CD4-positive, alpha-beta T cell treated with Interleukin-4 for 1 hour (primary cell): ENCODE measurements around the gene HAT1.
"Not testable (repeated sequence)": the region's sequence is repeated elsewhere in the genome, so short reads cannot be mapped to it uniquely, and the experiment has no call there.

Experiments
- DNase-seq, 2 donors: peaks; one replicate each; pipeline ENCODE4 v3.0.0-alpha.2; 2020 to 2022

The HAT1 gene

DNA sequence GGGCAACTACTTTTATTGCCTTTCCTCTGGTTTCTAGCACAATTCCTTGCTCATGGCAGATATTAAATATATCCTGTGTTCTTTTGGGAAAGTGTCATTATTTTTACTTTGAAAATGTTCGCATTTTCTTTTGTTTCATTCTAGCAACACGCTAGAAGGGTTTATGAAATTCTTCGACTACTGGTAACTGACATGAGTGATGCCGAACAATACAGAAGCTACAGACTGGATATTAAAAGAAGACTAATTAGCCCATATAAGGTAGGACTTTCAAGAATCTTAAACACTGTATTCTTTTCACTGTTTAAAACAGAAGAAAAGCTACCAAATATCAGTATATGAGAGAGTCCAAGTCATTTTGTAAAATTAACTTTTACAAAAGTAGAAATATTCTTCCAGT, 56.8 kb downstream of the HAT1 start:
- DNase-seq, result no peak

DNA sequence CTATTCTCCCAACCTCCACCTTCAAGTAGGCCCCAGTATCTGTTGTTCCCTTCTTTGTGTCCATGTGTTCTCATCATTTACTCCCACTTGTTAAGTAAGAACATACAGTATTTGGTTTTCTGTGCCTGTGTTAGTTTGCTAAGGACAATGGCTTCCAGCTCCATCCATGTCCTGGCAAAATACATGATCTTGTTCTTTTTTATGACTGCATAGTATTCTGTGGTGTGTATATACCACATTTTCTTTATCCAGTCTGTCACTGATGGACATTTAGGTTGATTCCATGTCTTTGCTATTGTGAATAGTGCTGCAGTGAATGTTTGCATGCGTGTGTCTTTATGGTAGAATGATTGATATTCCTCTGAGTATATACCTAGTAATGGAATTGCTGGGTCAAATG, 61.7 kb downstream of the HAT1 start:
- not testable (repeated sequence) for DNase-seq

DNA sequence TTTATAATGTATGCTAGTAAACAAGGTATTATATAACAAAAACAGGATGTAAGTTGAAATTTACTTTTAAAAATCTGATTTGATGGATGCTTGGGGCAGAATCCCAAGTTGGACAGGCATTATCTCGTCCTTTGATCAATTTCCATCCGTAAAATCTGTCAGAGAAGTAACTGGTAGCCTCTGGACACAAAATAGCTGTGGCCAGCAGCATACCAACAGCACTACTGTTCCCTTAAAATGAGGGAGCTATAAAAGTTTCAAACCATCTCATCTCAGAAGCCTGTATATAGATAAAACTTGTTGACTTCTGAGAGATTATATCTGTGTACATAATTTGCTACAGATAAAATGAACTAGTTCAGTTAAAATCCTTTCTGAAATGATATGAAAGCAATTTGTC, 62.8 kb downstream of the HAT1 start:
- DNase-seq, result no peak

DNA sequence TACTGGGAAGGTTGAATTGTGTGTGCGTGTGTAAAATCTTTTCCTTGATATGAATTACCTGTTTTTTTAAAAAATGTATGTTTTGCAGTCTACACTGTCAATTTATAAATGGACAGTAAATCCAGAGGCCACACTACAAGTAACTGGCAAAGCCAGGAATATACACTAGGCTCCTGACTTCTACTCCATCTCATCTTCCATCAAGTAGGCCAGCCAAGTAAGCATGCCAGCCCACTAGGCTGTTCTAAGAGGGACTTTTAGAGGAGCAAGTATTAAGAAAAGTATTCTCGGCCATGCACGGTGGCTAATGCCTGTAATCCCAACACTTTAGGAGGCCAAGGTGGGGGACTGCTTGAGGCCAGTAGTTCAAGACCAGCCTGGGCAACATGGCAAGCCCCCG, 64.5 kb downstream of the HAT1 start:
- no peak for DNase-seq

DNA sequence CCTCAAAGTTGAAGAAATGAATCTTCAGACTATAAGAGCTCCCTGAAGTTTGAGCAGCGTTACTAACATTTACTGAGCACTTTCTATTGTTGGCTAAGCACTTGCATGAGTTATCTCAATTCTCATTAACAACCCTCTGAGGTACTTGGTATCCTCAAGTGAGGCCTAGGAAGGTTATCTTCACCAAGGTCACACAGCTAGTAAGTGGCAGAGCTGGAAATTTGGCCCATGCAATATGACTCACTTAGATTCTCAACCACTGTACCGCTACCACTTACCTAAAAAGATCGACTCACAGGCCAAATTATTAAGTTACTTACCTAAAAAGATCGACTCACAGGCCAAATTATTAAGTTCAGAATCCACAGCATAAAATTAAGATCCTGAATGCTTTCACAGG, 68.8 kb downstream of the HAT1 start:
- DNase-seq, result no peak

DNA sequence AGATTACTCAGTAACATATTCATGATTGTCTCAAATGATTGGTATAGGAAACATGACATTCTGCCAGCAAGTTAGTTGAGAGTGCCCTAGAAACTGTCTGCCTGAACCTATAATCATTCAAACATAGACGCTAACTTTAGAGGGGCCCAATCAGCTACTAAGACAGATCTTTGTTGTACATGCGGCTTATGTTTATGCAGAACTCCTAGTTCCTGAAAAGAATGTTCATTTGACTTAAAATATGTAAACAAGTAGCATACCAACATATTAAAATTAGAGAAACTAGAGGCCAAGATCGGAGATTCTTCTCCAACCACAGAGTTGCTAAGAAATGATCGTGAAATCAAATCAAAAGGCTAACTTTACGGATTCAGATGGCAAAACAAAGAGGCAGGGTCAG, 73.3 kb downstream of the HAT1 start:
- no peak for DNase-seq

DNA sequence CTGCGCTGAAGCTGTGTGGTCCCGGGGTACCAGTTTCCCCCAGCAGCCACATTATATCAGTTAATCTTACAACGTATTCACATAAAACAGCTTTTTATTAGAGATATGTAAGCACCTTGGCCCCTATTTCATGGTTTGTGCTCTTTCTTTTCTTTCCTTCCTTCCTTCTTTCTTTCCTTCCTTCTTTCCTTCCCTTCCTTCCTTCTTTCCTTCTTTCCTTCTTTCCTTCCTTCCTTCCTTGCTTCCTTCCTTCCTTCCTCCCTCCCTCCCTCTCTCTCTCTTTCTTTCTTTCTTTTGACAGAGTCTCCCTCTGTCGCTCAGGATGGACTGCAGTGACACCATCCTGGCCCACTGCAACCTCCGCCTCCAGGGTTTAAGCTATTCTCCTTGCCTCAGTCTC, 73.8 kb downstream of the HAT1 start:
- DNase-seq, result no peak

DNA sequence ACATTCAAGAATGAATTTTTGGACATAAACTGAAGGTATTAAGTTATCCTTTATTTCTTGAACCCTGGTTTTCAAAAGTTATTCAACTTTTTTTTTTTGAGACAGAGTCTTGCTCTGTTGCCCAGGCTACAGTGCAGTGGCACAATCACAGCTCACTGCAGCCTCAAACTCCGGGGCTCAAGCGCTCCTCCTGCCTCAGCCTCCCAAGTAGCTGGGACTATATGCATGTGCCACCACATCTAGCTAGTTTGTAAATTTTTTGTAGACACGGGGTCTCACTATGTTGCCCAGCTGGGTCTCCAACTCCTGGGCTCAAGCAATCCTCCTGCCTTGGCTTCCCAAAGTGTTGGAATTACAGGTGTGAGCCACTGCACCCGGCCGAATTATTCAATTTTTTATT, 74.8 kb downstream of the HAT1 start:
- not testable (repeated sequence) for DNase-seq

DNA sequence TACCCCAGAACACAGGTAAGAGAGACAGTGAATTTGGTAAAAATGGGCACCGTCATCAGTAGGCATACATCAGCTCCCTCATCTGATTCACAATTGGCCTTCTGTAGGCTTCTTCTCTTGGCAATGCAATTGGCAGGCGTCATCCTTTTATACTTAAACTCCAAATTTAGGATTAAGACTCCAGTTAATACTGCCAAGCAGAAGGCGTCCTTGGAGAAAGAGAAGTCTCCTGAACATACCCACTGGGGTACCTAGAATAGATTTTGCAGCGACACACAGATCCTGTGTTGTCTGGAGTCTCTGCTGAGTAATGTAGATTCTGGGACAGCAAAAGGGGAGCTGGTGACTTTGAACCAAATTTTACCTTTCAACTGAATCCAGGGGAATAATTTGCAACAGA, 76.9 kb downstream of the HAT1 start:
- DNase-seq, result no peak

DNA sequence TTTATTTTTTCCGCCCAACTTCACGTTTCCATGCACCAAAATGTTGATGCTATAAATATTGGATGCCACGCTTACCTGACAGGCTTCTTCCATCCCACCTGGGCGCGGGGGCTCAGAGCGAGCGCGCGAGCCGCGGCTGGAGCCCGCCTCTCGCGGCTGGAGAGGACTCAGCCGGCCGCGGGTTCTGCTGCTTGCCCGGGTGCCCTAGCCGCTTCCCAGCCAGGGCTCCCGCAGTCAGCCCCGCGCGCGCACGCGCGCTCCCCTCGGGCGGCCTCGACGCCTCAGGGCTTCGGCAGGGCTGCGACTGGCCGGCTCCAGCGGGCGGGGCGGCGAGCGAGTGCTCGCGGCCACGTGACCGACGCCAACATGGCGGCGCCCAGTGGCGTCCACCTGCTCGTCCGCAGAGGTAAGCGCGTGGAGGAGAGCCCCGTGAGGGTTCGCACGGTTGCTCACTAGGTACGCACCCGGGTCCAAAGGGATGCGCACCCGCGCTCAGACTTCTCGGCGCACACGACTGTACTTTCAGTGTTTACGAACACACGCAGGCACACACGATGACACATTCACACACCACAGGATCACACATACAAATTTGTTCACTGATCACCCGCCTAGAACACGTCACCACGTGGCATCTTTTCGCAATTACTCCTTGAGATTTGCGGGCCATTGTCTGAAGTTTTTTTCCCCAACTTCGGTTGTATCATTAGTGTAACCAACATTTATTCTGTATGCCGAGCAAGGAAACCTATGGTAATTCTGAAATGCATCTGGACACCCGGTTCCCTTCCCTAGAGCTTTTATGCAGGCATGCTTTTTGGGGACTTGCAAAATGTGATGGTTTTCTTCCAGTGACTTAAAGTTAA, 77.6 kb downstream of the HAT1 start, which contains the start of gene METAP1D:
TSS of gene METAP1D (plus strand) at position 350 of the 866 bp plus-strand sequence. CDS start at position 367, 17 bp downstream.
- DNase-seq, result peak; percentile 86 to 87

DNA sequence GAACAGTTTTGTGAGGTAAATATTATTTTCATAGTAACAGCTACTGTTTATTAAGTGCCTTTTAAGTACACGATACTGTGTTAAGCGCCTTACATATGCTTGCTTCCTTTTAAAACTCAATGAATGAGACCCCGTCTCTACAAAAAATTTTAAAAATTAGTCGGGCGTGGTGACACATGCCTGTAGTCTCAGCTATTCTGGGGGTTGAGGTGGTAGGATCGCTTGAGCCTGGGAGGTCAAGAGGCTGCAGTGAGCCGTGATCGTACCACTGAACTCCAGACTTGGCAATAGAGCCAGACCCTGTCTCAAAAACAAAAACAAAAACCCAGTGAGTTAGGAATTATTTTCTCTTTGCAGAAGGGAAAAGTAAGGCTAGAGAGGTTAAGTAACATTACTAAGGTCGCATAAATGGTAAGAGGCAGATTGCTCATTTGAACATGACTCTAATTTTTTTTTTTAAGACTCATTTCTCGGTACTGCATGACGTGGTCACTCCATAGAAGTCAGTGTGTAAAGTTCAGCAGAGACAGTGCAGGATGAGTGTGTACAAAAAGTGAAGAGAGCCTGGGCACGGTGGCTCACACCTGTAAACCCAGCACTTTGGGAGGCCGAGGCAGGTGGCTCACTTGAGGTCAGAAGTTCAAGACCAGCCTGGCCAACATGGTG, 78.6 kb downstream of the HAT1 start:
- DNase-seq, result no peak

DNA sequence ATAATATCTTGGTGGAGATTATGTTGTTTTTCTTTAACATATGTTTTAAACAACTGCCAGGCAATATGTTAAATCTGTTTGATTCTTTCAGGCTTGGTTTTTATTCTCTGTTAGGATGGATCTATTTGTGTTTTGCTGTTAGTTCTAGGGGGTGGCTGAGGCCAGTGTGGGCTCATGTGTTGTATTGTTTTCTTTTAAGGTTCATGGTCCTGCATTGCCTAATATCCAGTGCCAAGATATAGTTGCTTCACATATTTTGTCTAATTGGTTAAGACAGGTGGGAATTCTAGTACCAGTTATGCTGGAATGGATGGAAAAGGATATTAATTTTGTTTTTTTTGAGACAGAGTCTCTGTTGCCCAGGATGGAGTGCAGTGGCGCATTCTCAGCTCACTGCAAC, 85.1 kb downstream of the HAT1 start:
- DNase-seq, result no peak

DNA sequence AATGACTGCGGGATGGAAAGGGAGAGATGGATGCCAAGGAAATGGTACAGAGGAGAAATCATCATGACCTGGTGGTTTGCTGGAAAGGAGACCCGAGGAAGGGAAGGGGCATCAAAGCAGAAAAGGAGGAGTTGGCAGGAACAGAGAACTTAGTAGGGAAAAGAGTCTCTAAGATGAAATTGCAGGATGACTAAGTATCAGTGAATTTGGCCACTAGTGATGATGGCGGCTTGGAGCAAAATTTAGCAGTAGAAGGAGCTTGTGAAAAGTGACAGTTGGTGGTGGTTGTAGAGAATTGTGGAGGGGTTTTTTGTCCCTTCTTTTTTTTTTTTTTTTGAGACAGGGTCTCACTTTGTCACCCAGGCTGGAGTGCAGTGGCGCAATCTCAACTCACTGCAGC, 87.6 kb downstream of the HAT1 start:
- DNase-seq, result no peak

DNA sequence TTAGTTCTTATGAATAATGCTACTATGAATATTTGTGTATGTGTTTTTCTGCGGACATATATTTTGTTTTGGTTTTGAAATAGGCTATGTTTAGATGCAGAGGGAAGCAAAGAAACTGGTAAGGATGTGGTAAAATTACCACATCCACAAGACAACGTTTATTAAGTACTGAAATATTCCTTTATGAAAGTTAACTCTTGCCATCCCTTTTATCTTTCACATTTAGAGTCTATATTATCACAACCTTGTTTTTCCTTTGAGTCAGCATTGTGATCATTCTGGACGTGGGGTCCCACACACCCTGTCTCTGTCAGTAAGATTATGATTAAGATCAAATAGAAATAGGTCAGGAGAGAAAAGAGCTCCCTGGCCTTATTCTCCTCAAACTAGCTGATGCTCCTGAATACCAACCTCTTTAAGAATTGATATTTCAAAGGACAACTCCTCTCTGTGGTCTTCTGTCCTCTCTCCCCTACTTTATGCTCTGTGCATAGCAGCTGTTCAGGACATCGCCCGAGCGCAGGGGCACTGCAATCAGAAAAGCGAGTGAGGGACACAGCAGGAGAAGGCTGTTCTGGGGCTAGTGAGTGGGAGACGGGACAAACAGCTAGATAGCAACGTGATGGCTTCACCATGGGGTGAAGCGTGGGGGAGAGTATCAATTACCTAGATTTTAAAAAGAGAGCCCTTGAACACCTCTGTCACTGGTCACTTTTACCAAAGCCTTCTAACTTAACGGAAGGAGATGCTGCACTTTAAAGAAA, 89.7 kb downstream of the HAT1 start:
- DNase-seq, result peak in 1 of 2 donors; percentile 26

DNA sequence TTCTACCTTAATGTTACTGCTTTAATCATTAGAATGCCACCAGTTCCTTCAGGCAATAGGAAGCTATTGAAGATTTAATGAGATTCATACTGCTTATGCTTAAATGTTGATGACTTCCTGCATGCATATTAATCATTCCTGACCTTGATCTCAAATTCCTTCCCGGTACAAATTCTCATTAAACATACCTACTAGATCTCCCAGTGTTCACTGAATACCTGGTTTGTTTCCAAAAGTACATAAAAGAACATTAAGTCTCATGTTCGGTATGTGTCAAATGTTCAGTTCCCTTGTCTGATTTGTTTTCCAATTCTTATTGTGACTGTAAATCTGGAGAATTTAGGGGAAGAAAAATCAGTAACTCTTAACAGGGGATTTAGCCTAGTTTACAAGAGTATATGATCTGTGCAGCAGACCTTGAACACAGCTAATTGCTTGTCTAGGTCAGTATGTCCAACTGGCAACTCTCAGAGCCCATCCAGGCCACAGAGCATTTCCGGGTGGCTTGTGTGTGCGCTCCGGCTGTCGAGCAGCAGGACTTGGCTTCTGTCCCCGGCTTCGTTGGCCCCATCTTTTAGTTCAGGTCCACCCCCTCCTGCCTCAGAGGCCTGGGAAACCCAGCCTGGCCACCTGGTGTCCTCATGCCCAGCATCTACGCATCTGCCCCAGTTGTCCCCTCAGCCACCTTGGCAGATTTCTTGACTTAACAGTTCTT, 90.6 kb downstream of the HAT1 start:
- no peak for DNase-seq

DNA sequence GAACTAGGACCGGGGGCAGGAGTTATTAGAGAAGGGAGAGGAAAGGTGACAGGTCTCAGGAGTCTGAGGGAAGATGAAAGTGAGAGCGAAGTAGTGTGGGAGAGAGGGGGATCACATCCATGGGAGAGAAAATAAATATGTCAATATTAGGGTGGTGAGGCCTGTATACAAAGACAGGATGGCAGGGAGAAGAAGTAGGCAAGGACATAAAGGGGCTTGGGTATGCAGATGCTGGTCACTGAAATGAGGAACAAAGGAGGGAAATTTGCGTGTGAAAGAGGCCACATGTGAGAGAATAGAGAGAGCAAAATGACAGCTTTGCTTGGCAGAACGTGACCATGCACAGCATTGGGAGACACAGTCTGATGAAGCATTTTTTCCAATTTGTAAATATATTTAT, 91.1 kb downstream of the HAT1 start:
- DNase-seq, result no peak

DNA sequence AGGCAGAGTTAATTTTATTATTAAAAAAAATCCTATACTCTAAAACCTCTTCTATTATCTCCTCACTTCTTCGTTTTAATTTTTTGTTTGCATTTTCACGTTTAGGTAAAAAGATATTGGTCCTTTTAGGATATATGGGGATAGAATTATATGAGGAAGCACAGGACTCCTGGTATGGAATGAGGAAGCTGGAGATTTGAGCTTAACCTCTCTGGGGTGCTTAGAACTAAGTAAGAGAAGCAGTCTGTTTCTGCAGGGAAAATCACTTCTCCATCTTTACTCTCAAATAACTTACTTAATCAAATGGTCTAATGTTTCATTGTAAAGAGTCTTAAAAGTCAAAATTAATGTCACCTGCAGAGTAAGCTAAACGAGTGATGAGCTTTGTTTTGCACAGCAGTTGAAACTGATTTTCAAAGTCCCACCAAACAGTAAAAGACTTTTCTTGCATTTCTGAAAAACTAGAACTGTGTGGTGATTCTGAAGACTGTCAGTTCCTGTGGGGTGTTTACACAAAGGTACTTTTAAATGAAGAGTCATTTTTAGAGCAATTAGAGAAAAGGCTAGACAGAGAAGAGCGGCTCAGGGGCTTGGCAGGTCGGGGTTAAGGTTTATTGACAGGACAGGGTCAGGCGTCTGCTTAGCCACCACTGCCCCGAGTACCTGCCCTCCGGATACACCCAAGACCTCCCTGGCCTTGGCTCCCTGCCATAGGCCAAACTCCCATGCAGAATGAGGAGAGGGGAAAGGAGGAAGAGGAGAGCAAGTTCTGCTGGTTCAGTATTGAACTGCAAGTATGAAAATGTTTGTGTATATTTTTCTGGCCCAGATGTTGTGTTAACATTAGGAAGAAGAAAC, 99.0 kb downstream of the HAT1 start:
- DNase-seq, result no peak

DNA sequence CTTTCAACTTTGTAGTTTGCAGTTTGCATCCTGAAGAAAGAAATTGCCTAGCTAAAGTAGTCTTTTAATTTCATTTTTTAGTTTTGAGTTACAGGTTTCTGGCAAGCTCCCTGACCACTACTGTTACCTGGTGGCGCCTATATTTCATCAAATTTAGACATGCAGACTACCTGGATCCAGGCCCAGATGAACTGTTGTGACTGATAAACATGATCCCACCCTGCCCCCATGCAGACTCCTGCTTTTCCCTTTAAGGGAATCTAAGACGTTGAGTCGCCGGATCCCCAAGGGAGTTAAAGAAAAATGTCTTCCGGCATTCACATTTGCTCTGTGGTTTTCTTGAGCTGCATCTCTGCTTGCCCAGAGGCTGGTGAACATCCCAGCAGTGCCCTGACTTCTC, 99.7 kb downstream of the HAT1 start:
- no peak for DNase-seq

DNA sequence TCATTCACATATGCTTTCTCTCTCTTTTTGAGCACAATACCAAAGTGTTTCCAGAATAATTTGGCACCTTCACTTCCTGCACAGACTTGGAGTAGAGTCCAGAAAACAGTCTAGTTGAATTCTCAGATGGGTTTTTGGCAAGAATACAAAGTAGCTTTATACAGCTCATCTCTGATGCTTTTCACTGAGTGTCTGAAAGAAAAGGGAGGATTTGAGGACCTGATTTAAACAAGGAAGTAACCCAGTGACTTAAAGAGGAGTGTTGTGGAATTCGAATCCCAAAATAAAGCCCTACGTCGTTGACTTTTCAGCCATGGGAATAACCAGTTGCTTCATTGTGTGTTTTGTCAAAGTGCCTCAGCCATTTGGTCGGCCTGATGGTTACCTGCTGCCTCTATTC, 109.3 kb downstream of the HAT1 start:
- no peak for DNase-seq
